ENCODE measurements around the gene SIN3A. TPM values are rescaled to one million over a fixed set of nuclear protein-coding genes. Genes with fewer than 3 reads are reported as not detected.
"Not testable (repeated sequence)": the region's sequence is repeated elsewhere in the genome, so short reads cannot be mapped to it uniquely, and the experiment has no call there.

SIN3A gene
- total and polyA plus RNA-seq, 4 donors, result 6.8 to 21.9 (median 13.3) TPM

DNA sequence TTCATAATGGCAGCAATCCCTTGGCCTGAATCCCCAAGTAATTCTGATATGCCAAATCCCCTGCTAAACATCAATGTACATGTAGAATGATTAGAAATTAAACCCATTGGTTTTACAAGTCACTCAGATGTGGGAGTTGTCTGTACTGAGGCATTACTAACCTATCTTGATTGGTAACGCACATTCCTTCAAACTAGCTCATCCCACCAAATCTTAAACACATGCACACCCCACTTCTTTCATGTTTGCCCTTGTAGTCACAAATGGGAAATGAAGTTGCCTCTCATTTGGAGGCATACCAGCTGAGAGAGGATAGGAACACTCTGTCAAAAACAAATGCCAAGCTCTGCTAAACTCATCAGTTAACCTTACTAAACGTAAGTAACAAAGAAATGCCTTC is 54.0 kb downstream of the SIN3A start:
- H3K27ac ChIP-seq (ENCODE audit: low read depth in 1 of 2, low read length in 2 of 2), result no peak overlapping the region
- TF ChIP-seq, protein P1, sequence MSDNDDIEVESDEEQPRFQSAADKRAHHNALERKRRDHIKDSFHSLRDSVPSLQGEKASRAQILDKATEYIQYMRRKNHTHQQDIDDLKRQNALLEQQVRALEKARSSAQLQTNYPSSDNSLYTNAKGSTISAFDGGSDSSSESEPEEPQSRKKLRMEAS (IDR thresholded peaks at IDR 0.05), result no peak
- TF ChIP-seq HNF4G (IDR thresholded peaks at IDR 0.05) (no peak), GABPA (IDR thresholded peaks at IDR 0.05 in 1 of 2, conservative IDR thresholded peaks at IDR 0.05 in 1 of 2) (no peak), FOXA1 (IDR thresholded peaks at IDR 0.05) (no peak), RAD21 (IDR thresholded peaks at IDR 0.05) (no peak), HNF4A (conservative IDR thresholded peaks at IDR 0.05) (no peak), FOXA2 (IDR thresholded peaks at IDR 0.05) (no peak), SP1 (IDR thresholded peaks at IDR 0.05) (no peak), YY1 (IDR thresholded peaks at IDR 0.05) (no peak), TAF1 (conservative IDR thresholded peaks at IDR 0.05) (no peak), NR2F2 (IDR thresholded peaks at IDR 0.05) (no peak)
- TF ChIP-seq, protein P2, sequence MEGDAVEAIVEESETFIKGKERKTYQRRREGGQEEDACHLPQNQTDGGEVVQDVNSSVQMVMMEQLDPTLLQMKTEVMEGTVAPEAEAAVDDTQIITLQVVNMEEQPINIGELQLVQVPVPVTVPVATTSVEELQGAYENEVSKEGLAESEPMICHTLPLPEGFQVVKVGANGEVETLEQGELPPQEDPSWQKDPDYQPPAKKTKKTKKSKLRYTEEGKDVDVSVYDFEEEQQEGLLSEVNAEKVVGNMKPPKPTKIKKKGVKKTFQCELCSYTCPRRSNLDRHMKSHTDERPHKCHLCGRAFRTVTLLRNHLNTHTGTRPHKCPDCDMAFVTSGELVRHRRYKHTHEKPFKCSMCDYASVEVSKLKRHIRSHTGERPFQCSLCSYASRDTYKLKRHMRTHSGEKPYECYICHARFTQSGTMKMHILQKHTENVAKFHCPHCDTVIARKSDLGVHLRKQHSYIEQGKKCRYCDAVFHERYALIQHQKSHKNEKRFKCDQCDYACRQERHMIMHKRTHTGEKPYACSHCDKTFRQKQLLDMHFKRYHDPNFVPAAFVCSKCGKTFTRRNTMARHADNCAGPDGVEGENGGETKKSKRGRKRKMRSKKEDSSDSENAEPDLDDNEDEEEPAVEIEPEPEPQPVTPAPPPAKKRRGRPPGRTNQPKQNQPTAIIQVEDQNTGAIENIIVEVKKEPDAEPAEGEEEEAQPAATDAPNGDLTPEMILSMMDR (IDR thresholded peaks at IDR 0.05; ENCODE audit: low read depth, low read length, missing input control), result no peak
- TF ChIP-seq, protein P3, sequence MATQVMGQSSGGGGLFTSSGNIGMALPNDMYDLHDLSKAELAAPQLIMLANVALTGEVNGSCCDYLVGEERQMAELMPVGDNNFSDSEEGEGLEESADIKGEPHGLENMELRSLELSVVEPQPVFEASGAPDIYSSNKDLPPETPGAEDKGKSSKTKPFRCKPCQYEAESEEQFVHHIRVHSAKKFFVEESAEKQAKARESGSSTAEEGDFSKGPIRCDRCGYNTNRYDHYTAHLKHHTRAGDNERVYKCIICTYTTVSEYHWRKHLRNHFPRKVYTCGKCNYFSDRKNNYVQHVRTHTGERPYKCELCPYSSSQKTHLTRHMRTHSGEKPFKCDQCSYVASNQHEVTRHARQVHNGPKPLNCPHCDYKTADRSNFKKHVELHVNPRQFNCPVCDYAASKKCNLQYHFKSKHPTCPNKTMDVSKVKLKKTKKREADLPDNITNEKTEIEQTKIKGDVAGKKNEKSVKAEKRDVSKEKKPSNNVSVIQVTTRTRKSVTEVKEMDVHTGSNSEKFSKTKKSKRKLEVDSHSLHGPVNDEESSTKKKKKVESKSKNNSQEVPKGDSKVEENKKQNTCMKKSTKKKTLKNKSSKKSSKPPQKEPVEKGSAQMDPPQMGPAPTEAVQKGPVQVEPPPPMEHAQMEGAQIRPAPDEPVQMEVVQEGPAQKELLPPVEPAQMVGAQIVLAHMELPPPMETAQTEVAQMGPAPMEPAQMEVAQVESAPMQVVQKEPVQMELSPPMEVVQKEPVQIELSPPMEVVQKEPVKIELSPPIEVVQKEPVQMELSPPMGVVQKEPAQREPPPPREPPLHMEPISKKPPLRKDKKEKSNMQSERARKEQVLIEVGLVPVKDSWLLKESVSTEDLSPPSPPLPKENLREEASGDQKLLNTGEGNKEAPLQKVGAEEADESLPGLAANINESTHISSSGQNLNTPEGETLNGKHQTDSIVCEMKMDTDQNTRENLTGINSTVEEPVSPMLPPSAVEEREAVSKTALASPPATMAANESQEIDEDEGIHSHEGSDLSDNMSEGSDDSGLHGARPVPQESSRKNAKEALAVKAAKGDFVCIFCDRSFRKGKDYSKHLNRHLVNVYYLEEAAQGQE (IDR thresholded peaks at IDR 0.05), result no peak
- TF ChIP-seq, protein P4, sequence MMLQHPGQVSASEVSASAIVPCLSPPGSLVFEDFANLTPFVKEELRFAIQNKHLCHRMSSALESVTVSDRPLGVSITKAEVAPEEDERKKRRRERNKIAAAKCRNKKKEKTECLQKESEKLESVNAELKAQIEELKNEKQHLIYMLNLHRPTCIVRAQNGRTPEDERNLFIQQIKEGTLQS (IDR thresholded peaks at IDR 0.05), result no peak
- 92% methylated on average over 2 of the region's 2 CpGs for WGBS
- no peak overlapping the region for H3K4me3 ChIP-seq (ENCODE audit: low read depth in 1 of 3, low read length in 3 of 3)
- H3K36me3 ChIP-seq (ENCODE audit: control insufficient read depth in 4 of 4, insufficient read depth in 3 of 4, low read depth in 1 of 4, low read length in 3 of 4), result peaks cover 10 to 76% (median 68%) of the 10 kb centered on the region in 4 donors
- H3K27me3 ChIP-seq (ENCODE audit: control insufficient read depth in 4 of 4, insufficient read depth in 4 of 4, low read length in 3 of 4), result no peaks in the 10 kb centered on the region
- no peaks in the 10 kb centered on the region for H3K9me3 ChIP-seq (ENCODE audit: control insufficient read depth in 4 of 4, low read length in 3 of 4)
- H3K4me1 ChIP-seq (ENCODE audit: control insufficient read depth in 4 of 4, insufficient read depth in 4 of 4, low read length in 3 of 4), result no peaks in the 10 kb centered on the region
- no peak for DNase-seq (ENCODE audit: low spot score)
- no peak overlapping the region for H3K9ac ChIP-seq (ENCODE audit: low read depth in 1 of 2, low read length in 2 of 2)

DNA sequence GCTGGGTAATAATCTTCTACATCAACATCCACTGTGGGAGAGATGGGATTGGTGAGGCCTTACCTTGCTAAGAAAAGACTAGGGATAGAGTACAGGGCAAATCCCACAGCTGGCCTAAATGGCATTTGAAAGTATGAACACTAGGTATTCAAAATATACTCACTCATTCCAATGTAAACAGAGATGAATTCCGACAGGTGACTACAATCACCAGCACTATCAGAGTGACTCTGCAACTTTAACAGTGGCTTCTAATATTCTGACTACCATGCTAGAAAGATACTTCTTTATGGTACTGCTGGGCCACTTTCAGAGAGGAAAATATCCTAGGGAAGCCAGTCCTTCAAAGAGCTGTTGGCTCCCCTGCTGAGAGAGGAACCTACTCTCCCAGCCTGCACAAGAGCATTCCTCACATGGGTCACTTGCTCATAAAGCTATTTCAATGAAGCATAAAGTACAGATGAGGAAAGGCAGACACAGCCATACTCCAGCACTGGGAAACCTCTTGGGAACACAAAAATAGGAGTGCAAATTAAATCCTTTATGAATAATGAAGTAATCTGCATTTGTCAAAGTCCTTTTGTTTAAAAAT is 61.6 kb downstream of the SIN3A start:
- H3K27ac ChIP-seq (ENCODE audit: low read depth in 1 of 2, low read length in 2 of 2), result no peak overlapping the region
- H3K9ac ChIP-seq (ENCODE audit: low read depth in 1 of 2, low read length in 2 of 2), result no peak overlapping the region
- no peak for DNase-seq (ENCODE audit: low spot score)

DNA sequence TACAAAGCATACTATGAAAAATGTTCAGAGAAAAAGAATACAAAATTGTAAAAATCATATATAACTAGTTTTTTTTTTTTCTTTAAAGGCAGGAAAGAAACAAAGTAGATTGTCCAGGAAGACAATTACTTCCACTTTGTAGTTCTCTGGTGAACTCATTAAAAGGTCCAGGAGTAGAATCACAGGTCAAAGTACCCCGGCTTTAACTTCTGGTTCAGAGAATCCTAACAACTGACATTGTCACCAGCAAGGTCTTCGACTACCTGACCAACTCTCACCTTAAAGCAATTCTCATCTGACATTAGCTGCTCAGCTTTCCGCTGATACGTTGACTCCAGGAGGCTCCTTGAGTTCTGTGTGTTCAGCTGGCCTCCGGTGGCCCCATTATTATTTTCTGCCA is 67.5 kb downstream of the SIN3A start:
- not testable (repeated sequence) for H3K27ac ChIP-seq (ENCODE audit: low read depth in 1 of 2, low read length in 2 of 2); H3K9me3 ChIP-seq (ENCODE audit: control insufficient read depth in 4 of 4, low read length in 3 of 4); H3K9ac ChIP-seq (ENCODE audit: low read depth in 1 of 2, low read length in 2 of 2); H3K27me3 ChIP-seq (ENCODE audit: control insufficient read depth in 4 of 4, insufficient read depth in 4 of 4, low read length in 3 of 4); H3K4me1 ChIP-seq (ENCODE audit: control insufficient read depth in 4 of 4, insufficient read depth in 4 of 4, low read length in 3 of 4); H3K4me3 ChIP-seq (ENCODE audit: low read depth in 1 of 3, low read length in 3 of 3); DNase-seq (ENCODE audit: low spot score)
- peaks cover 11 to 62% (median 46%) of the 10 kb centered on the region in 4 donors for H3K36me3 ChIP-seq (ENCODE audit: control insufficient read depth in 4 of 4, insufficient read depth in 3 of 4, low read depth in 1 of 4, low read length in 3 of 4)
- 51% methylated on average over 5 of the region's 5 CpGs for WGBS

More for the DNA sequence above, 61.6 kb downstream of the SIN3A start:
- 95% methylated on average over 1 of the region's 1 CpG for WGBS
- H3K4me1 ChIP-seq (ENCODE audit: control insufficient read depth in 4 of 4, insufficient read depth in 4 of 4, low read length in 3 of 4), result no peaks in the 10 kb centered on the region
- TF ChIP-seq, protein P3 (IDR thresholded peaks at IDR 0.05), result no peak
- TF ChIP-seq FOXA1 (IDR thresholded peaks at IDR 0.05), result no peak
- H3K27me3 ChIP-seq (ENCODE audit: control insufficient read depth in 4 of 4, insufficient read depth in 4 of 4, low read length in 3 of 4), result no peaks in the 10 kb centered on the region
- no peaks in the 10 kb centered on the region for H3K9me3 ChIP-seq (ENCODE audit: control insufficient read depth in 4 of 4, low read length in 3 of 4)
- peaks cover 7 to 85% (median 68%) of the 10 kb centered on the region in 4 donors for H3K36me3 ChIP-seq (ENCODE audit: control insufficient read depth in 4 of 4, insufficient read depth in 3 of 4, low read depth in 1 of 4, low read length in 3 of 4)
- no peak overlapping the region for H3K4me3 ChIP-seq (ENCODE audit: low read depth in 1 of 3, low read length in 3 of 3)
